ENCODE results near the gene MYH10. TPM values are rescaled to one million over a fixed set of nuclear protein-coding genes. Genes with fewer than 3 reads are reported as not detected.

The MYH10 gene
- total RNA-seq, 2 donors from 2014 or later = 251 to 257 TPM

GRCh38 chr17:8436169-8436843 is 194.2 kb downstream of the MYH10 start:
- H3K9ac ChIP-seq (ENCODE audit: extremely low read depth, low read length, poor library complexity, severe bottlenecking) = peak overlapping the region; percentile 98
- H3K9me3 ChIP-seq (ENCODE audit: control insufficient read depth, low read length) = no peaks in the 10 kb centered on the region
- peak overlapping the region; percentile 93 for H3K4me3 Mint-ChIP-seq
- no peaks in the 10 kb centered on the region for H3K27me3 Mint-ChIP-seq (ENCODE audit: insufficient read depth)
- DNase-seq = peak; percentile 92
- TF ChIP-seq CTCF (conservative IDR thresholded peaks at IDR 0.05) = no peak
- 0 to 1% methylated on average over 12 to 43 of the region's 43 CpGs for whole genome bisulfite sequencing, 2 experiments (ENCODE audit: insufficient coverage in 1 of 2, insufficient read length in 1 of 2)
- H3K4me1 Mint-ChIP-seq = peaks cover 24% of the 10 kb centered on the region
- peaks cover 29% of the 10 kb centered on the region for H3K36me3 ChIP-seq (ENCODE audit: control insufficient read depth, insufficient read depth, low read length)
- peak overlapping the region; percentile 98 for H3K4me3 ChIP-seq (ENCODE audit: low read length)
- H3K9me3 Mint-ChIP-seq = no peaks in the 10 kb centered on the region
- H3K27me3 ChIP-seq (ENCODE audit: control insufficient read depth, insufficient read depth, low read length, poor library complexity, severe bottlenecking) = no peaks in the 10 kb centered on the region
- no peaks in the 10 kb centered on the region for H3K4me1 ChIP-seq (ENCODE audit: control insufficient read depth, insufficient read depth, low read length)
- peaks cover 16% of the 10 kb centered on the region for H3K36me3 Mint-ChIP-seq (ENCODE audit: low read depth)
- peak overlapping the region; percentile 89 for H3K27ac ChIP-seq (ENCODE audit: low read depth, low read length)
- peak overlapping the region; percentile 98 for H3K27ac Mint-ChIP-seq

GRCh38 chr17:8435245-8436168 is 195.0 kb downstream of the MYH10 start, which contains the start of gene NDEL1:
TSS of gene NDEL1 (plus strand) at chr17:8435884. CDS start at chr17:8444272, 8,388 bp downstream.
- WGBS, 2 experiments (ENCODE audit: insufficient coverage in 1 of 2, insufficient read length in 1 of 2) = 4 to 10% methylated on average over 25 to 68 of the region's 68 CpGs
- peak; percentile 100 for DNase-seq

More at GRCh38 chr17:8435245-8436168, 195.0 kb downstream of the MYH10 start, which contains the start of gene NDEL1:
- Histone ChIP-seq H3K9me3 (ENCODE audit: control insufficient read depth, low read length) (no peaks in the 10 kb centered on the region), H3K4me3 (ENCODE audit: low read length) (peak within 1 kb of the TSS; percentile 98), H3K36me3 (ENCODE audit: control insufficient read depth, insufficient read depth, low read length) (peaks cover 21% of the 10 kb centered on the region), H3K27me3 (ENCODE audit: control insufficient read depth, insufficient read depth, low read length, poor library complexity, severe bottlenecking) (no peaks in the 10 kb centered on the region), H3K27ac (ENCODE audit: low read depth, low read length) (peak within 1 kb of the TSS; percentile 89), H3K9ac (ENCODE audit: extremely low read depth, low read length, poor library complexity, severe bottlenecking) (peak within 1 kb of the TSS; percentile 98), H3K4me1 (ENCODE audit: control insufficient read depth, insufficient read depth, low read length) (no peaks in the 10 kb centered on the region)
- Mint-ChIP-seq H3K4me3 (peak within 1 kb of the TSS; percentile 93), H3K9me3 (no peaks in the 10 kb centered on the region), H3K27me3 (ENCODE audit: insufficient read depth) (no peaks in the 10 kb centered on the region), H3K27ac (peak within 1 kb of the TSS; percentile 98), H3K4me1 (peaks cover 31% of the 10 kb centered on the region), H3K36me3 (ENCODE audit: low read depth) (peaks cover 11% of the 10 kb centered on the region)
- TF ChIP-seq CTCF (conservative IDR thresholded peaks at IDR 0.05) = no peak
